GM08714 (cell line): Measurements from ENCODE around the gene SEMA4G.

ENCODE experiments used
- H3K4me3 ChIP-seq: fragments of 200-500 bp; sonication (Bioruptor generic); 2 replicates; pipeline ENCODE4 v1.5.1; 2014; ENCODE audit warnings: mild to moderate bottlenecking, low read length, inconsistent platforms
- ZNF274 ChIP-seq: IDR thresholded peaks from 2 replicates; pipeline ENCODE4 v1.6.1; 2012; ENCODE audit warnings: mild to moderate bottlenecking, low read depth, low read length

SEMA4G gene

GRCh38 chr10:100969187-100970075 lies at the start of gene SEMA4G:
Gene SEMA4G (plus strand): TSS chr10:100969504. CDS start chr10:100972913, 3,409 bp downstream.
- H3K4me3 ChIP-seq = peak within 1 kb of the TSS; percentile 20; the same call in 1 of the 2 replicates
- no peak for TF ChIP-seq ZNF274

DNA sequence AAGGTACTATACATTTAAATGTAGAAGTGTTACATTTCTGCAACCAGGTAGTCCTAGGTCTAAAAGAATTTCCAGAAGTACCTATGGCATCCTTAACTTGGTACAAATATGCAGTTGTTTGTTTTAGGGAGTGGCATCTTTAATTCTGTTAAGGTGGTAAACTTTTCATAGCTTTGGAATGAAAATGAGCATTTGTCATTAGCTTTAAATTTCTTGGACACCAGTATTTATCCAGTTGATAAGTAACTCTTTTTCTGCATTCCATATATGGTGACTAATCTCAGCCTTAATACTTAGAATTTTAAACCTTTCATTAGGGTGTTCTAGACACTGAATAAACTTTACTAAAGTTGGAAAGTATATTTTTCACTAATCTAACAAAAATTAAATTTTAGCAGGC lies 45.7 kb upstream of the SEMA4G start:
- no peak for TF ChIP-seq ZNF274
- no peak overlapping the region for H3K4me3 ChIP-seq

DNA sequence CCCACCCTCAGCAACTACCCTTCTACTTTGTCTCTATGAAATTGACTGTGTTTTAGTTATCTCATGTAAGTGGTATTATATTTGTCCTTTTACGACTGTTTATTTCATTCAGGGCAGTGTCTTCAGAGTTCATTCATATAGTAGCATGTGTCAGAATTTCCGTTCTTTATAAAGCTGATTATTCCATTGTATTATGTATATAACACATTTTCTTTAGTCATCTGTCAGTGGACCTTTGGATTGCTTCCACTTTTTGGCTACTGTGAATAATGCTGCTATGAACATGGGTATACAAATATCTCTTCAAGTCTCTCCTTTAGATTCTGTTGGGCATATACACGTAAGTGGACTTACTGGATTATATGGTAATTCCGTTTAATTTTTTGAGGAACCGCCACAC lies 42.0 kb upstream of the SEMA4G start:
- TF ChIP-seq ZNF274 = no peak
- no peak overlapping the region for H3K4me3 ChIP-seq

GRCh38 chr10:100928039-100928438 lies 41.3 kb upstream of the SEMA4G start:
- no peak for TF ChIP-seq ZNF274
- no peak overlapping the region for H3K4me3 ChIP-seq

GRCh38 chr10:100930368-100930767 lies 38.9 kb upstream of the SEMA4G start:
- H3K4me3 ChIP-seq = no peak overlapping the region
- TF ChIP-seq ZNF274 = no peak

DNA sequence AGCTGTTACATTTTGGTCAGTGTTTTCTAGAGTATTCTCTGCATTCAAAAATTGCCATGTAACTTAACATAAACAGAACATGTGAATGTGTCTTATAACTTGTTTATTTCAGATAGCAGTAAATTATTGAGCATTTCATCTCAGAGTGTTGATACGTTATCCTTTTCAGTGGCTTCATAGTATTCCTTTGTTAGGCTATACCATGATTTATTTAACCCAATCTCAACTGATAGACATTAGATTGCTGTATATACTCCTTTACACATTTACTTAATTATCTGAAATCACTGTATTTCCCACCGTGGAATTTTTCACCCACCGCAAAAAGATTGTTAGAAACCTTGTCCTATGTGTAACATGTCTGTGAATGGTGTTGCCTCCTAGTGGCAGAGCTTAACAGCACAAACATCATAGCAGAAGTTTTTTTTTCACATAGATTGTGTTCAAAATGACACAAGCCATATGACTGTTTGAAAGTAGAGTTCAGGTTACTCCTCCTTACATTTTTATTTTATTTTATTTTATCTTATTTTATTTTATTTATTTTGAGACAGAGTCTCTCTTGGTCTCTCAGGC lies 35.1 kb upstream of the SEMA4G start:
- no peak for TF ChIP-seq ZNF274
- H3K4me3 ChIP-seq = no peak overlapping the region

GRCh38 chr10:100939763-100940344 lies 29.4 kb upstream of the SEMA4G start:
- no peak for TF ChIP-seq ZNF274
- H3K4me3 ChIP-seq = no peak overlapping the region

DNA sequence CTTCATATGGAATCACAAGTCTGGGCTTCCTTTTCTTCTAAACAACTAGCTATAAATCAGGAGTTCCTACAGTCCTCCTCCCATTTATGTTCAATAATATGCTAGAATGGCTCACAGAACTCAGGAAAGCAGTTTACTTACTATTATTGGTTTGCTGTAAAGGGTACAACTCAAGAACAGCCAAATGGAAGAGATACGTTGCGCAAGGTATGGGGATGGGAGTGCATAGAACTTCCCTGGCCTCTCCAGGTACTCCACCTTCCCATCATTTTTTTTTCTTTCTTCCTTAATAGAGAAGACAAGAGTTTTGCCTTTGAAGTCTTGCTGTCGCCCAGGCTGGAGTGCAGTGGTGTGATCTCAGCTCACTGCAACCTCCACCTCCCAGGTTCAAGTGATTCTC lies 27.1 kb upstream of the SEMA4G start:
- H3K4me3 ChIP-seq = no peak overlapping the region
- no peak for TF ChIP-seq ZNF274

DNA sequence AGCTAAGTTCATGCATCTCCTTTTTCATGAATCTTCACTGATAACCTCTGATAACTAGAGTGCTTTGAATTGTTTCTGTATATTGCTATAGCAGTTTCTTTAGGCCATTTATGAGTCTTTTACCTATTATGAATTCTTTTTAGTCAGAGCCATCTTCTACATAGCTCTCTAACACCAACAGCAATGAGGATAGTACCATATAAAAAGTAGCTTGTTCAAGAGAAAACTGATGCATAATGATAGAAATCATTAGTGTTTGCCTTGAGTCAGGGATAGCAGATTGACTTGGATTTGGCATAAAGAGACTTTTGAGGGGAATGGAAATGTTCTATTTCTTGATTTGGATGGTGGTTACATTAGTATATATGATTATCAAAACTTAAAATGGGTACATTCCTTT lies 25.8 kb upstream of the SEMA4G start:
- TF ChIP-seq ZNF274 = no peak
- no peak overlapping the region for H3K4me3 ChIP-seq

GRCh38 chr10:100945754-100946153 lies 23.6 kb upstream of the SEMA4G start:
- H3K4me3 ChIP-seq = no peak overlapping the region
- TF ChIP-seq ZNF274 = no peak

GRCh38 chr10:100948916-100949315 lies 20.4 kb upstream of the SEMA4G start:
- no peak for TF ChIP-seq ZNF274
- no peak overlapping the region for H3K4me3 ChIP-seq

DNA sequence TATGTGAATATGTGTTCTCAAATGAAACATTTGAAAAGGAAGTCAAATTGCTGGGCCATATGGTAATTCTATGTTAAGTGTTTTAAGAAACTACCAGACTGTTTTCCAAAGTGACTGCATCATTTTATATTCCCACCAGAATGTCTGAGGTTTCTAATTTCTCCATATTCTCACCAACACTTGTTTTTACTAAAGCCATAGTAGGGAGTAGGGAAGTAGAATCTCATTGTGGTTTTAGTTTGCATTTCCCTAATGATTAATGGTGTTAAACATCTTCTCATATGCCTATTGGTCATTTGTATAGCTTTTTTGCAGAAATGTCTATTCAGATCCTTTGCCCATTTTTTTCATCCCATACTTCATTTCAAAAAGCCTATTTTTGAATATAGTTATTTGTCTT lies 9.1 kb upstream of the SEMA4G start:
- no peak for TF ChIP-seq ZNF274
- H3K4me3 ChIP-seq = no peak overlapping the region

DNA sequence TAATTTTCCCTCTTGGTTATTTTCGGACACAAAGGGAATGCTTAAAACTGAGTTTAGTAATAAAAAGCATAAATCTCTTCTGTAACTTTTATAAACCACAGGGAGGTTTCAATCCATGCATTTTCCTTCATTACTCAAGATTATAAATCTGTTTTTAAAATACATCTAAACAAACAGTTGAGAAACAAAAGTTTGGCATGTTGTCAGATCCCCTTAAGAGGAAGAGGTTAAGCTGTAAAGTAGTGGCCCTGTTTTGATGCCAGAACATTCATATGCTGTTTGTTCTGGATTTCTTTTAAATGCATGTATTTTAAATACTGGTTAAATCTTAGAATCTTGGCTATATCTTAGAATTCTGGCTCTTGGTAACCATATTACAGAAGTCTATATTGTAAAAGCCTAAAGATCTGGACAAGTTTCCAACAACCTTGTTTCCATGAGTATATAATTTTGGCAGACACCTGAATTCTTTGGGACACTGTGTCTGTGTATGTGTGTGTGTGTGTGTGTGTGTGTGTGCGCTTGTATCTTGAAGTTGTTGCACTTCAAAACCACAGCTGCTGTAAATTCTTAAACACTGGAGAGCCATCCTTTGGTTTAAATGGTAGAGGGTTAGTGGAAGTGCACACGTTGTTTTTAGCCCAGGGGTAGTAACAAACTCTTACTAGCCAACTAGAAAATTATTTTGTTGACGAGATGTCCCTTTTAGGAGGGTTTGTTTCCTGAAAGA lies 6.8 kb upstream of the SEMA4G start:
- no peak overlapping the region for H3K4me3 ChIP-seq
- no peak for TF ChIP-seq ZNF274

DNA sequence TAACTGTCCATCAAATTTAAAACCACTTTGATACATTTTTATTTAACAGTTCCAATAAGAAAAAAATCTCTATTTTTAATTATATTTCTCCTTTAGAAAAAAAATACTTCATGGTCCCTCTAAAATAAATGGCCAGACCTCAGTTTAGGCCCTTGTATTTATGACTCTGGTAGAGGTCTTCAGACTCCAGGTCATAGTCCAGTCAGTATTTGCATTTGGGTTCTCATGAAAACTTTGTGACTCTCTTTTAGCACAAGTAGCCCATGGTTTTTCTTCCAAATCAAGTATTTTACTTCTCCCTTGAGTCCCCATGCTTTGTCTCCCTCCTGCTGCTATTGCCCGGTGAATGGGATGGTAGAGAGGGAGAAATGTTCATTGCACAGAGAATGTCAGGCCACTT lies 5.5 kb upstream of the SEMA4G start:
- H3K4me3 ChIP-seq = no peak overlapping the region

More for the DNA sequence above, 5.5 kb upstream of the SEMA4G start:
- no peak for TF ChIP-seq ZNF274
